Loucy (cell line): ENCODE results near the gene FAR2.

Experiments
- H2AFZ ChIP-seq: fragments of 200-600 bp; sonication (generic); 2 replicates; pipeline ENCODE4 v1.6.0; 2016; ENCODE audit warnings: antibody characterized with exemption, mild to moderate bottlenecking, low read length, moderate library complexity
- H3F3A ChIP-seq: fragments of 200-600 bp; 2 replicates; pipeline ENCODE4 v1.6.0; 2016; ENCODE audit warnings: antibody characterized with exemption, low read depth, mild to moderate bottlenecking
- H3K27me3 ChIP-seq: fragments of 200-600 bp; sonication (generic); 2 replicates; pipeline ENCODE4 v1.6.1; 2014; ENCODE audit warnings: low read length, mild to moderate bottlenecking; ENCODE audit not compliant: insufficient read depth, poor library complexity, severe bottlenecking
- H3K36me3 ChIP-seq: fragments of 200-600 bp; sonication (generic); 2 replicates; pipeline ENCODE4 v1.6.1; 2016; ENCODE audit warnings: low read length; ENCODE audit not compliant: insufficient read depth
- H3K4me1 ChIP-seq: fragments of 200-600 bp; sonication (generic); 2 replicates; pipeline ENCODE4 v1.5.1; 2014; ENCODE audit warnings: low read length, mild to moderate bottlenecking; ENCODE audit not compliant: insufficient read depth, poor library complexity, severe bottlenecking
- H3K4me2 ChIP-seq: fragments of 200-600 bp; sonication (generic); 2 replicates; pipeline ENCODE4 v1.6.0; 2014; ENCODE audit warnings: antibody characterized with exemption, low read length, low read depth, mild to moderate bottlenecking; ENCODE audit not compliant: poor library complexity, severe bottlenecking
- H3K4me3 ChIP-seq: fragments of 200-600 bp; sonication (generic); 2 replicates; pipeline ENCODE4 v1.5.1; 2014; ENCODE audit warnings: low read length, mild to moderate bottlenecking, mixed read lengths; ENCODE audit not compliant: poor library complexity, severe bottlenecking
- H3K79me2 ChIP-seq: fragments of 200-600 bp; sonication (generic); 2 replicates; pipeline ENCODE4 v1.6.1; 2014; ENCODE audit warnings: low read length; ENCODE audit not compliant: insufficient read depth
- H3K9ac ChIP-seq: fragments of 200-600 bp; sonication (generic); 2 replicates; pipeline ENCODE4 v1.6.0; 2014; ENCODE audit warnings: mild to moderate bottlenecking, low read depth, low read length, moderate library complexity; ENCODE audit not compliant: poor library complexity, severe bottlenecking
- H3K9me2 ChIP-seq: fragments of 200-600 bp; sonication (generic); replicated peaks from 2 replicates; pipeline ENCODE4 v1.6.1; 2016; ENCODE audit warnings: low read depth, low read length, mixed read lengths
- H3K9me3 ChIP-seq: fragments of 200-600 bp; sonication (generic); 2 replicates; pipeline ENCODE4 v1.6.1; 2014; ENCODE audit warnings: mild to moderate bottlenecking, antibody characterized with exemption, low read length, low read depth; ENCODE audit not compliant: insufficient read depth
- H4K20me1 ChIP-seq: fragments of 200-600 bp; sonication (generic); 2 replicates; pipeline ENCODE4 v1.6.0; 2014; ENCODE audit warnings: antibody characterized with exemption, low read length, mild to moderate bottlenecking; ENCODE audit not compliant: insufficient read depth, poor library complexity, severe bottlenecking
- EZH2phosphoT487 ChIP-seq: fragments of 200-600 bp; IDR thresholded peaks from 2 replicates; pipeline ENCODE4 v1.6.1; 2018; ENCODE audit warnings: antibody characterized with exemption, mild to moderate bottlenecking, moderate library complexity, borderline replicate concordance
- TF ChIP-seq, protein P1 (sequence below): fragments of 200-600 bp; sonication (generic); conservative IDR thresholded peaks from 2 replicates; pipeline ENCODE4 v1.5.1; 2014; ENCODE audit warnings: mild to moderate bottlenecking, antibody characterized with exemption, low read length

FAR2 gene

DNA sequence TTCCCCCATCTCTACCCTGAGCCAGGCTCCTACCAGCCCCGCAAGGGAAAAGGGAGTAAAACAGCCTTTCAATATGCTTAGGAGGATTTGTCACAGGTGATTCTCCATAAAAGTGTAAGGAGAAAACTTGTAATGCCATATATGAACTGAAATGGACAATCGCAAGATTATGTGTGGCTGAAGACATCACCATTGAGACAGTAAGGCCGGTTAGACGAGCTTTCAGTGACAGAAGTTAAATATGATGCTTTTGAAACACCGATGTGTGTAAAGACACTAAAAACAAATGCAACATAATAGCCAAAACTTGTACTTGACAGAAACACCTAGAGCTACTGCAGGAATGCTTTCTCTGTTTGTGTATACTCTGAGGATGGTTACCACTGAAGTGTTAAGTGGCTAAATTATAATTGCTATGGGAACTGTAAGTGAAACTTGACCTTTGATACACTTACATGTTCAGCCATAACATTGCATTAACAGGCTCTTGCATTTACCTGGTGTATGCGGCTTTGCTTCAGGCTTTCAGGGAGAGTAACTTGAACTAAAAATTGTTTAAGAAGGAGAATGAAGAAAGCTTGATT lies 42.3 kb downstream of the FAR2 start:
- Histone ChIP-seq H3K79me2 (peaks cover 17% of the 10 kb centered on the region), H4K20me1 (no peaks in the 10 kb centered on the region), H3K4me2 (no peak overlapping the region), H3K9ac (no peak overlapping the region), H3K4me1 (peaks cover 10% of the 10 kb centered on the region), H3K9me2 (no peaks in the 10 kb centered on the region), H3K4me3 (no peak overlapping the region), H3K36me3 (no peaks in the 10 kb centered on the region), H3F3A (no peaks in the 10 kb centered on the region), H3K9me3 (no peaks in the 10 kb centered on the region), H2AFZ (no peak overlapping the region), H3K27me3 (no peaks in the 10 kb centered on the region)
- TF ChIP-seq, protein P1, sequence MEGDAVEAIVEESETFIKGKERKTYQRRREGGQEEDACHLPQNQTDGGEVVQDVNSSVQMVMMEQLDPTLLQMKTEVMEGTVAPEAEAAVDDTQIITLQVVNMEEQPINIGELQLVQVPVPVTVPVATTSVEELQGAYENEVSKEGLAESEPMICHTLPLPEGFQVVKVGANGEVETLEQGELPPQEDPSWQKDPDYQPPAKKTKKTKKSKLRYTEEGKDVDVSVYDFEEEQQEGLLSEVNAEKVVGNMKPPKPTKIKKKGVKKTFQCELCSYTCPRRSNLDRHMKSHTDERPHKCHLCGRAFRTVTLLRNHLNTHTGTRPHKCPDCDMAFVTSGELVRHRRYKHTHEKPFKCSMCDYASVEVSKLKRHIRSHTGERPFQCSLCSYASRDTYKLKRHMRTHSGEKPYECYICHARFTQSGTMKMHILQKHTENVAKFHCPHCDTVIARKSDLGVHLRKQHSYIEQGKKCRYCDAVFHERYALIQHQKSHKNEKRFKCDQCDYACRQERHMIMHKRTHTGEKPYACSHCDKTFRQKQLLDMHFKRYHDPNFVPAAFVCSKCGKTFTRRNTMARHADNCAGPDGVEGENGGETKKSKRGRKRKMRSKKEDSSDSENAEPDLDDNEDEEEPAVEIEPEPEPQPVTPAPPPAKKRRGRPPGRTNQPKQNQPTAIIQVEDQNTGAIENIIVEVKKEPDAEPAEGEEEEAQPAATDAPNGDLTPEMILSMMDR, result no peak
- no peak for TF ChIP-seq EZH2phosphoT487

DNA sequence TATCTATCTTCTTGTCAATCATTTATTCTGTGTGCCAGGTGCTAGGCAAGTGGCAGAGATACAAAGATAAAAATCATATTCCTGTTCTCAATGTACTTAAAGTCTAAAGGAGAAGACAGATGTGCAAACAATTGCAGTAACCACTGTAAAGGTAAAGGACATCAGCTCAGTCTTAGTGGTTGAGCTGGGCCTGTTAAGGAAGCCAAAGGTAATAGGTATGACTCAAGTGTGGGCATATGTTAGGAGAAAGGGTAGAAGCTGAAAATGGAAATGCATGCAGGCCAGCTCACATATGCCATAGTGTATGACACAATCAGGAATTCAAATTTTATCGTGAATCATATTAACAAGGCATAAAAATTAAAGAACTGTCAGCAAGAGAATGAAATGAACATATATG lies 49.8 kb downstream of the FAR2 start:
- Histone ChIP-seq H3K9me3 (0 out of 2 replicates have a peak, but pooled peaks cover 4% of the 10 kb centered on the region), H3K9ac (no peak overlapping the region), H3K4me2 (no peak overlapping the region), H3K79me2 (0 out of 2 replicates have a peak, but pooled peaks cover 4% of the 10 kb centered on the region), H3K9me2 (no peaks in the 10 kb centered on the region), H4K20me1 (no peaks in the 10 kb centered on the region), H3K27me3 (no peaks in the 10 kb centered on the region), H3F3A (no peaks in the 10 kb centered on the region), H3K4me3 (no peak overlapping the region), H3K36me3 (peaks cover 8% of the 10 kb centered on the region; the same call in 1 of the 2 replicates), H3K4me1 (peaks cover 19% of the 10 kb centered on the region), H2AFZ (no peak overlapping the region)
- TF ChIP-seq, protein P1, result no peak
- TF ChIP-seq EZH2phosphoT487, result no peak

DNA sequence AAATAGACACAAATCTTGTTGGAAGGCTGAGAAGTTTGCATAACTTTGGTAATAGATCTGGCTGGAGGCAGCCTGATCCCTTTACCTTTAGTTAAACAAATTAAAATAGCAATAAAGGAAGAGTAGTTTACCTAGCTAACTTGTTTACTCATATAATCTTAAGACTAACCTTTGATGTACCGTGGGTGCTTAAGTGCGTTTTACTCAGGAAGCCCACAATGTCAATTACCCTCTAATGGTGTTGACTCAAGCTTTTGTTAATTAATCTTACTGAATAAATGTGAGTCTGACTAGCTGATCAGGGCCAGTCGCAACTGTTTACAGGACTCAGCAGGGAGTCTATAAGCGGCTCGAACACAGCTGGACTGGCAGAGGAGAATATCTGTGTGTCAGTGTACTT lies 51.5 kb downstream of the FAR2 start:
- H3K9me2 ChIP-seq, result no peaks in the 10 kb centered on the region
- no peaks in the 10 kb centered on the region for H3F3A ChIP-seq
- H3K79me2 ChIP-seq, result 0 out of 2 replicates have a peak, but pooled peaks cover 4% of the 10 kb centered on the region
- H3K4me3 ChIP-seq, result no peak overlapping the region
- no peak for TF ChIP-seq EZH2phosphoT487
- TF ChIP-seq, protein P1, result no peak
- peaks cover 8% of the 10 kb centered on the region; the same call in 1 of the 2 replicates for H3K36me3 ChIP-seq
- no peaks in the 10 kb centered on the region for H4K20me1 ChIP-seq
- 0 out of 2 replicates have a peak, but pooled peaks cover 4% of the 10 kb centered on the region for H3K9me3 ChIP-seq
- H3K4me1 ChIP-seq, result peaks cover 19% of the 10 kb centered on the region
- H3K9ac ChIP-seq, result no peak overlapping the region
- H2AFZ ChIP-seq, result no peak overlapping the region
- H3K4me2 ChIP-seq, result no peak overlapping the region
- no peaks in the 10 kb centered on the region for H3K27me3 ChIP-seq
